B cell (primary cell): Measurements from ENCODE around the gene FBXL16. TPM values are rescaled to one million over a fixed set of nuclear protein-coding genes. Genes with fewer than 3 reads are reported as not detected.

Source experiments
- ATAC-seq: fragments of 200-7000 bp; cut with Tn5 transposase; one replicate; pipeline ENCODE4 v1.10.0; 2021; ENCODE audit warnings: low read depth, mild to moderate bottlenecking, moderate number of reproducible peaks, moderate library complexity
- CTCF ChIA-PET: fragments of 350-600 bp; sonication (Branson Sonifier 250); formaldehyde crosslinking; loops from one replicate; lab custom pipeline; 2021; ENCODE audit warnings: antibody characterized with exemption, inconsistent platforms; lab: Charles Lee
- POLR2A ChIA-PET: fragments of 350-600 bp; sonication (Branson Sonifier 250); formaldehyde crosslinking; loops from one replicate; lab custom pipeline; 2021; ENCODE audit warnings: antibody characterized with exemption; lab: Charles Lee
- DNase-seq: peaks from one replicate; pipeline ENCODE4 v3.0.0; 2013
- H2AFZ ChIP-seq: 2 replicates; pipeline ENCODE4 v1.6.1; 2012; ENCODE audit warnings: mild to moderate bottlenecking, low read depth, low read length; ENCODE audit not compliant: insufficient read depth, poor library complexity, severe bottlenecking
- H3K27ac ChIP-seq, 2 donors: 1 replicate in 1 of 2; 2 replicates in 1 of 2; pipeline ENCODE4 v1.5.1; 2012 to 2013; ENCODE audit warnings: low read length in 2 of 2, mild to moderate bottlenecking in 2 of 2, moderate library complexity in 1 of 2
- H3K27me3 ChIP-seq, 4 experiments: fragments of 200-600 bp in 1 of 4; sonication (generic) in 1 of 4; replicated peaks in 1 of 4; 1 replicate in 2 of 4; 2 replicates in 2 of 4; pipeline versions ENCODE4 v1.6.1 to v1.7.0; 2013 to 2016; ENCODE audit warnings: low read length in 3 of 4, mild to moderate bottlenecking in 2 of 4, mixed read lengths in 1 of 4, moderate library complexity in 1 of 4; ENCODE audit not compliant: insufficient read depth in 4 of 4, control insufficient read depth in 3 of 4; ENCODE audit errors: control extremely low read depth in 1 of 4
- H3K36me3 ChIP-seq, 2 experiments: replicated peaks in 1 of 2; 1 replicate in 1 of 2; 2 replicates in 1 of 2; pipeline versions ENCODE4 v1.6.1 to v1.7.1; 2013; ENCODE audit warnings: low read length in 1 of 2; ENCODE audit not compliant: insufficient read depth in 2 of 2, control insufficient read depth in 1 of 2; ENCODE audit errors: control extremely low read depth in 1 of 2, extremely low read depth in 1 of 2
- H3K4me1 ChIP-seq, 2 donors: fragments of 200-600 bp in 1 of 2; sonication (generic) in 1 of 2; 1 replicate in 1 of 2; 2 replicates in 1 of 2; pipeline versions ENCODE4 v1.5.1 to v1.6.1; 2013 to 2017; ENCODE audit warnings: low read length in 2 of 2; ENCODE audit not compliant: control insufficient read depth in 2 of 2, insufficient read depth in 2 of 2
- H3K4me2 ChIP-seq: replicated peaks from 2 replicates; pipeline ENCODE3; 2012; ENCODE audit warnings: mild to moderate bottlenecking, low read depth, low read length; ENCODE audit not compliant: poor library complexity, severe bottlenecking
- H3K4me3 ChIP-seq, 5 experiments: fragments of 200-600 bp in 1 of 5; sonication (generic) in 1 of 5; 1 replicate in 3 of 5; 2 replicates in 2 of 5; pipeline versions ENCODE4 v1.5.1 to v1.7.0; 2011 to 2016; ENCODE audit warnings: low read length in 4 of 5, mild to moderate bottlenecking in 4 of 5, low read depth in 2 of 5, control low read depth in 1 of 5, moderate library complexity in 1 of 5; ENCODE audit not compliant: insufficient read depth in 1 of 5; ENCODE audit errors: control extremely low read depth in 1 of 5, extremely low read depth in 1 of 5
- H3K79me2 ChIP-seq: fragments of 200-600 bp; sonication (generic); one replicate; pipeline ENCODE4 v1.6.0; 2016; ENCODE audit warnings: low read length; ENCODE audit not compliant: control insufficient read depth, insufficient read depth
- H3K9ac ChIP-seq: fragments of 200-600 bp; sonication (generic); 2 replicates; pipeline ENCODE4 v1.6.1; 2017; ENCODE audit warnings: mild to moderate bottlenecking, low read length, moderate library complexity
- H3K9me3 ChIP-seq, 3 donors: one replicate each; pipeline versions ENCODE4 v1.6.1 to v1.7.1; 2013; ENCODE audit warnings: low read length in 2 of 3; ENCODE audit not compliant: control insufficient read depth in 2 of 3, insufficient read depth in 1 of 3; ENCODE audit errors: control extremely low read depth in 1 of 3
- H4K20me1 ChIP-seq: 2 replicates; pipeline ENCODE4 v1.6.0; 2012; ENCODE audit warnings: mild to moderate bottlenecking, low read length; ENCODE audit not compliant: insufficient read depth, control insufficient read depth, poor library complexity, severe bottlenecking
- H3K27ac Mint-ChIP-seq: one replicate; pipeline ENCODE4 v1.8.0; 2021; ENCODE audit warnings: mixed read lengths
- H3K27me3 Mint-ChIP-seq: one replicate; pipeline ENCODE4 v1.8.0; 2021; ENCODE audit warnings: mixed read lengths
- H3K4me1 Mint-ChIP-seq: one replicate; pipeline ENCODE4 v1.8.0; 2021; ENCODE audit warnings: mixed read lengths
- H3K4me3 Mint-ChIP-seq: one replicate; pipeline ENCODE4 v1.8.0; 2021; ENCODE audit warnings: mixed read lengths
- H3K9me3 Mint-ChIP-seq: one replicate; pipeline ENCODE4 v1.8.0; 2022; ENCODE audit warnings: mixed read lengths; ENCODE audit not compliant: insufficient read depth
- EZH2 ChIP-seq: IDR thresholded peaks from 2 replicates; pipeline ENCODE4 v1.6.1; 2012; ENCODE audit warnings: borderline replicate concordance, low read depth, mild to moderate bottlenecking, moderate library complexity, low read length; ENCODE audit not compliant: insufficient read depth, poor library complexity, severe bottlenecking
- WGBS: methylation state at CpG from one replicate; pipeline ENCODE4 v1.1.5; 2013; ENCODE audit warnings: missing lambda C conversion rate; ENCODE audit not compliant: insufficient coverage; 5-methylcytosine and 5-hydroxymethylcytosine counted together
- intact Hi-C: fragments of 100-400 bp; cut with micrococcal nuclease; formaldehyde crosslinking; loops from one replicate; pipeline ENCODE4 v1.10.0; 2022
- polyA plus RNA-seq: library from polyadenylated mRNA; depleted of rRNA; stranded (reverse); fragments of >200 nt; gene quantifications from 2 replicates; pipeline ENCODE4 v1.2.3, GENCODE V29; 2012
- total RNA-seq, 2 donors: library from RNA; stranded (reverse); fragments of 120-200 nt in 1 of 2; gene quantifications; 1 replicate in 1 of 2; 2 replicates in 1 of 2; pipeline versions ENCODE4 v1.2.3 to v1.2.4, GENCODE V29; 2013 to 2022
- TF ChIP-seq, protein P1 (sequence below): fragments of 200-600 bp; IDR thresholded peaks from one replicate; pipeline ENCODE4 v1.8.0; 2022; ENCODE audit warnings: antibody characterized with exemption, mild to moderate bottlenecking

The FBXL16 gene
- total and polyA plus RNA-seq, 2 donors (not counting 1 experiment from before 2014, with no cell fraction given), result 2.2 to 5.8 TPM

GRCh38 chr16:676565-676902, 29.1 kb downstream of the FBXL16 start:
- ATAC-seq (no peak), DNase-seq (no peak)
- Histone ChIP-seq H3K9ac (no peak overlapping the region), H3K4me1 (peaks cover 18 to 41% of the 10 kb centered on the region in 2 donors), H3K9me3 (peaks cover 0 to 7% (median 0%) of the 10 kb centered on the region in 3 donors), H3K4me2 (no peak overlapping the region), H4K20me1 (peaks cover 13% of the 10 kb centered on the region), H3K36me3 (peaks cover 0 to 15% of the 10 kb centered on the region in 2 experiments), H3K79me2 (peaks cover 9% of the 10 kb centered on the region), H2AFZ (no peak overlapping the region), H3K27me3 (peaks cover 0 to 25% (median 11%) of the 10 kb centered on the region in 4 experiments), H3K4me3 (no peak overlapping the region), H3K27ac (no peak overlapping the region)
- Mint-ChIP-seq H3K4me3 (no peak overlapping the region), H3K27me3 (peaks cover 6% of the 10 kb centered on the region), H3K27ac (no peak overlapping the region), H3K4me1 (peaks cover 31% of the 10 kb centered on the region), H3K9me3 (no peaks in the 10 kb centered on the region)
- CTCF ChIA-PET, result no interaction called here
- POLR2A ChIA-PET, result no interaction called here
- intact Hi-C loops, result loop anchor here (5.0 kb wide), 1 partner anchor 1001 kb away; the partner anchor contains the start of gene JPT2
- TF ChIP-seq, protein P1, sequence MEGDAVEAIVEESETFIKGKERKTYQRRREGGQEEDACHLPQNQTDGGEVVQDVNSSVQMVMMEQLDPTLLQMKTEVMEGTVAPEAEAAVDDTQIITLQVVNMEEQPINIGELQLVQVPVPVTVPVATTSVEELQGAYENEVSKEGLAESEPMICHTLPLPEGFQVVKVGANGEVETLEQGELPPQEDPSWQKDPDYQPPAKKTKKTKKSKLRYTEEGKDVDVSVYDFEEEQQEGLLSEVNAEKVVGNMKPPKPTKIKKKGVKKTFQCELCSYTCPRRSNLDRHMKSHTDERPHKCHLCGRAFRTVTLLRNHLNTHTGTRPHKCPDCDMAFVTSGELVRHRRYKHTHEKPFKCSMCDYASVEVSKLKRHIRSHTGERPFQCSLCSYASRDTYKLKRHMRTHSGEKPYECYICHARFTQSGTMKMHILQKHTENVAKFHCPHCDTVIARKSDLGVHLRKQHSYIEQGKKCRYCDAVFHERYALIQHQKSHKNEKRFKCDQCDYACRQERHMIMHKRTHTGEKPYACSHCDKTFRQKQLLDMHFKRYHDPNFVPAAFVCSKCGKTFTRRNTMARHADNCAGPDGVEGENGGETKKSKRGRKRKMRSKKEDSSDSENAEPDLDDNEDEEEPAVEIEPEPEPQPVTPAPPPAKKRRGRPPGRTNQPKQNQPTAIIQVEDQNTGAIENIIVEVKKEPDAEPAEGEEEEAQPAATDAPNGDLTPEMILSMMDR, result no peak
- no peak for TF ChIP-seq EZH2
- 94% methylated on average over 21 of the region's 21 CpGs for WGBS

DNA sequence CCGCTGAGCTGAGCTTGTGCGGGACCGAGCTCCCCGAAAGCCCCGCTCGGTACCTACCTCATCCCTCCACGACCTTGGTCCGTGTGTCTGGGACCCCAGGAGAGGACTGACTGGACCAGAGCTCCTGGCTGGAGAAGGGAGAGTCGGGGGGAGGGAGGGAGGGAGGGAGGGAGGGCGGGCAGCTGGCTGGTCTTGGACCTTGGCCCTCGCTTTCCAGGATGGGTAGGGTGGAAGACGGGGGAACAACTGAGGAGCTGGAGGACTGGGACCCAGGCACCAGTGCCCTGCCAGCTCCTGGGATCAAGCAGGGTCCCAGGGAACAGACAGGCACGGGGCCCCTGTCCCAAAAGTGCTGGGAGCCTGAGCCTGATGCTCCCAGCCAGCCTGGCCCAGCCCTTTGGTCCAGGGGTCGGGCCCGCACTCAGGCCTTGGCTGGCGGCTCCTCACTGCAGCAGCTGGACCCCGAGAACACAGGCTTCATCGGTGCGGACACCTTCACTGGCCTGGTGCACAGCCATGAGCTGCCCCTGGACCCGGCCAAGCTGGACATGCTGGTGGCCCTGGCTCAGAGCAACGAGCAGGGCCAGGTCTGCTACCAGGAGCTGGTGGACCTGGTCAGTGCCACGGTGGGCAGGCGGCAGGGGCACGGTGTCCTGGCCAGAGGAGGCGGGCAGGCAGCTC, 29.6 kb downstream of the FBXL16 start:
- H3K4me2 ChIP-seq, result peak overlapping the region; percentile 63
- peaks cover 0 to 25% (median 11%) of the 10 kb centered on the region in 4 experiments for H3K27me3 ChIP-seq
- WGBS, result 87% methylated on average over 15 of the region's 25 CpGs
- peaks cover 0 to 7% (median 0%) of the 10 kb centered on the region in 3 donors for H3K9me3 ChIP-seq
- POLR2A ChIA-PET, result interaction anchor here (0.6 kb wide), 1 partner anchor 82 kb away, joined by 4 read pairs; no protein-coding TSS in a partner anchor
- CTCF ChIA-PET, result interaction anchor here (0.6 kb wide), 1 partner anchor 1148 kb away, joined by 3 read pairs; no protein-coding TSS in a partner anchor
- no peak overlapping the region for H2AFZ ChIP-seq
- Mint-ChIP-seq H3K9me3 (no peaks in the 10 kb centered on the region), H3K4me3 (no peak overlapping the region), H3K27ac (no peak overlapping the region), H3K27me3 (peaks cover 6% of the 10 kb centered on the region), H3K4me1 (peaks cover 26% of the 10 kb centered on the region)
- intact Hi-C loops, result loop anchor here (5.0 kb wide), 1 partner anchor 1001 kb away; the partner anchor contains the start of gene JPT2
- no peak overlapping the region for H3K4me3 ChIP-seq
- H4K20me1 ChIP-seq, result peaks cover 13% of the 10 kb centered on the region
- DNase-seq (no peak), ATAC-seq (no peak)
- H3K36me3 ChIP-seq, result peaks cover 0 to 18% of the 10 kb centered on the region in 2 experiments
- peaks cover 13 to 36% of the 10 kb centered on the region in 2 donors for H3K4me1 ChIP-seq
- no peak overlapping the region for H3K9ac ChIP-seq
- H3K79me2 ChIP-seq, result peaks cover 4% of the 10 kb centered on the region
- TF ChIP-seq EZH2, result no peak
- TF ChIP-seq, protein P1, result no peak
- no peak overlapping the region for H3K27ac ChIP-seq
